Measurements from ENCODE around the gene PTGIS.

PTGIS gene

GRCh38 chr20:49560186-49560585 lies 7.8 kb downstream of the PTGIS start:
- no peak for DNase-seq (ENCODE audit: low read depth in 2 of 2)

DNA sequence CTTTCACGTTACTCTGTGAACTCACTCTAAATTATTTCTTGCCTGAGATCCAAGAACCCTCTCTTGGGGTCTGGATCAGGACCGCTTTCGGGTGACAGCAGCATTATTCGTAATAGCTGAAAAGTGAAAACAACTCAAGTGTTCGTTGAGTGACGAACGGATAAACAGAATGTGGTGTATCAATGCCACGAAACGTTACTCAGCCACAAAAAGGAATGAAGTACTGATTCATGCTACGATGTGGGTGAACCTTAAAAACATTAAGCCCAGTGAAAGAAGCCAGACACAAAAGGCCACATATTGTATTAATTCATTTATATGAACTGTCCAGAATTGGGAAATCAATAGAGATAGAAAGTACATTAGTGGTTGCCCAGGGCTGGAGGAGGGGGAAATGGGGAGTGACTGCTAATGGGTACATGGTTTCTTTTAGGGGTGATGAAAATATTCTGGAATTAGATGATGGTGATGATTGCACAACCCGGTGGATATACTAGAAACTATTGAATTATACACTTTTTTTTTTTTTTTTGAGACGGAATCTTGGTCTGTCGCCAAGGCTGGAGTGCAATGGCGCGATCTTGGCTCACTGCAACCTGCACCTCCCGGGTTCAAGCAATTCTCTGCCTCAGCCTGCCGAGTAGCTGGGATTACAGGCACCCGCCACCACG lies 8.4 kb downstream of the PTGIS start:
- no peak for DNase-seq (ENCODE audit: low read depth in 2 of 2)

- DNase-seq (ENCODE audit: low read depth in 2 of 2) = no peak
These were observed 9.1 kb downstream of the PTGIS start for GRCh38 chr20:49558826-49559225.

- no peak for DNase-seq (ENCODE audit: low read depth in 2 of 2)
These were observed 10.5 kb downstream of the PTGIS start for GRCh38 chr20:49557449-49557848.

- no peak for DNase-seq (ENCODE audit: low read depth in 2 of 2)
These were observed 11.3 kb downstream of the PTGIS start for GRCh38 chr20:49556621-49557020.

- no peak for DNase-seq (ENCODE audit: low read depth in 2 of 2)
These were observed 18.0 kb downstream of the PTGIS start for GRCh38 chr20:49549801-49550551.

DNA sequence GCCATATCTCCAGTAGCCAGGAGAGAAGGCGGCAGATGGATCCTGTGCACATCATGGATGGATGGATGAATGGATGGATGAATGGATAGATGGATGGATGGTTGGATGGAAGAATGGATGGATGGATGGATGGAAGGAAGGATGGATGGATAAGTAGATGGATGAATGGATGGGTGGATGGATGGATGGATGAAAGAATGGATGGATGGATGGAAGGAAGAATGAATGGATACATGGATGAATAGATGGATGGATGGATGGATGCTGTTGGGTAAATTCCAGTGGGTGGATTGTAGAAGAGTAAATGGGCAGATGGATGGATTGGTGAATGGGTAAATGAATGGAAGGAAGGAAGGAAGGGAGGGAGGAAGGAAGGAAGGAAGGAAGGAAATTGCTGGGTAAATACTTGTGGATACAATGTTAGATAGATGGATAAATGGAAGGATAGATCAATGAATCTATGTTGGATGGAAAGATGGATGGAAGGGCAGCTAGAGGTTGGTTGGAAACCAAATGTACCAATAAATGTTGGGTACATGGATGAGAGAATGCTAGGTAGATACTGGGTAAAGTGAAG lies 19.5 kb downstream of the PTGIS start:
- DNase-seq (ENCODE audit: low read depth in 2 of 2) = no peak

DNA sequence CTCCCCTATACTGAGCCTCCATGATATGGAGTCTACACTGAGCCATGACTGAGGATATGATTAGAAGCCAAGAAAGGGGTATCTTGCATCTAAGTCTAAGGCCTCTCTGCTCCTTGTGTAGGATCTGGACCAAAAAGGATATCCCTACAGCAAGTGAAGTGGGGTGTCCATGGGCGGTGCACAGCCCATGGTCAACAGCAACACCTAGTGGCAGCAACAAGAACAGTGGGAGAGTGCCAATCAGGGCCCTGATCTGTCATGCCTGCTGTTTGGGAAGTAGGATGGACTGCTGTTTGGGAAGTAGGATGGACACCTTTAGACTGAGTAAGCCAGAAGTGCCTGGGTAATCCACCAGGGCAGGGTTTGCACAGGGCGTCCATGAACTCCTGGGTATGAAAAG lies 22.4 kb downstream of the PTGIS start:
- no peak for DNase-seq (ENCODE audit: low read depth in 2 of 2)

GRCh38 chr20:49544535-49544934 lies 23.4 kb downstream of the PTGIS start:
- DNase-seq (ENCODE audit: low read depth in 2 of 2) = no peak

DNA sequence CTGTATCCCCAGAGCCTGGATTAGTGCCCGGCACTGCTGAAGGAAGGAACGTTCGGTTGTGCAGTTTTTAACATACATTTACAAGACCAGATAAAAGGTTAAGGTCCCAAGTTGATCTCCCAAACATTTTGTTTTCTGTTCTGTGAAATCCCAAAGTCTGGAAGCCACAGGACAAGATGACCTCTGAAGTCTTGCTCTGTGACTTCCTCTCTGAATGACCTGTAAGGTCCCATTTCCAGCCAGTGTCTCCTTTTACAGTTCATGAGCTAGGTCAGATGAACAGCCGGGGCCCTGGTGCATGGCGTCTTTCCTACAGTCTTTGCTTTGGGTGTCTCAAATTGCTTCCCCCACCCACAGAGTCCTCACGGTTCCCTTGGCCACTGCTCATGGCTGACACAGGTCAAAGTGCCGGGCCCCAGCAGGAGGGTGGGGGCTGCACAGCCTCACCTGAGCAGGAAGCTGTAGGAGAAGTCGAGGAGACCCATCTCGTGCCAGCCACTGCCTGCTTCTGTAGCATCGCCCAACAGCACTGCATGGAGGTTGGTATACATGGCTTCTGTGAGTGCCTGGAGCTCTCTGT lies 24.0 kb downstream of the PTGIS start:
- no peak for DNase-seq (ENCODE audit: low read depth in 2 of 2)

- DNase-seq (ENCODE audit: low read depth in 2 of 2) = no peak
These were observed 24.7 kb downstream of the PTGIS start for GRCh38 chr20:49543071-49543857.

- DNase-seq (ENCODE audit: low read depth in 2 of 2) = no peak
These were observed 25.4 kb downstream of the PTGIS start for GRCh38 chr20:49542514-49542991.

DNA sequence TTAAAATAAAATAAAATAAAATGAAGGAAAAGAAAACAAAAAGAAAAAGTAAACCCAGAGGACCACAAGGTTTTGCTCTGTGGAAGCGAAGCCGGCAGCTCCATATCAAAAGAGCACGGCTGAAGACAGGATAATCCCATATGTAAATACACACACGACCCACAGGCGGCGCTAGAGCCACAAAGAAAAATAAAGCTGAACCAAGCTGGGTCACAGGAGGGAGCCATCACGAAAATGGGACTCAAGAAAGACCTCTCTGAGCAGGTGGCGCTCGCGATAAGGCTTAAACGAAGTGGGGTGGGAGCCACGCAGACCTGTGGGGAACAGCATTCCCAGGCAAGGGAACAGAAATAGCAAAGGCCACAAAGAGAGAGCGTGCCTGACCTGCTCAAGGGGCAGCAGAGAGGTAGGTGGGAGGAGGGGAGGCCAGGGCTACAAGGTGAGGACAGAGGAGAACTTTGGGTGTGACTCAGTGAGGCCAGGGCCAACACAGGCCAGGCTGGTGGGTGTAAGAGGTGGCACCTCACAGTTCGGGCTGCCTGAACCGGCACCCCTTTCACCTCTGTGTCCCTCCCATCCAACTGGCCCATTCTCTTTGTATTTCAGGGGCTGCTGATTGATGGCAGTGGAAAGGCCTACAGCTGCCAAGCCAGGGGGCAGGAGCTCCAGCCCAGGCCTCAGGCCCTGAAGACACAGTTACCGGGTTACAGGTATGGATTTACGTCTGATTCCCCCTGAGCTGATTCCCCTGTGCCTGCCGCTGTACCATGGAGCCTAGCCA lies 26.0 kb downstream of the PTGIS start:
- peak; percentile 39 to 65 for DNase-seq (ENCODE audit: low read depth in 2 of 2)

DNA sequence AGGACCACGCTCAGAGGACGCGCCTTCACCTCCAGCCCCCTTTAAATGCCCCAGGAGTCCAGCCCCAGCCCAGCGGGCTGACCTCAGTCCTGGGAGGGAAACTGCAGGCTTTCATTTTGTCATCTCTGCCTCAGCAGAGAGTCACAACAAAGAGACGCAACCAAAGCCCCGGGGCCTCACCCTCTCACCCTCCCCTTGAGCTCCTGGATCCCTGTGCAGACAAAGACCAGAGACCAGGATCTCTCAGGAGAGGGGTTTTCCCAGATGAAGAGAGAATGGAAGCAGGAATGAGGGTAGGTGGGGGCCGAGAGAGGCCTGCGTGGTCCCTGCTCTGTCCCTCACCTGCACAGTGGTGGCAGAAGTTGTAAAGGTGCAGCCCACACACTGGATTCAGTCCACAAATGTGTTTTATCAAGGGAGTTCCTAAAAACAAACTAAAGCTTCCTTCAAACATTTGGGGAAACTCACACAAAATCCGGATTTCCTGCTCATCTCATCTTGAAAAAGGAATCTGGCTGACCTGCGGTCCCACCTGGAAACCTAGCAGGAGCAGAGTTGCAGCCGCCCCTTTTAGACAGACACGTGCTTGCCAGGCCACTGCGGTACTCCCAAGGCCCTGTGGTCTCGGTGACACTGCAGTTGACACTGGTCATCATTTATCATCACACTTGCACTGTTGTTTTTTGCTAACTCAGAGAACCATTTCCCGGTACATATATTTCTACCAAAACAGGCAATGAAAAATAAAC lies 27.1 kb downstream of the PTGIS start:
- DNase-seq (ENCODE audit: low read depth in 2 of 2) = no peak

GRCh38 chr20:49540232-49540620 lies 27.7 kb downstream of the PTGIS start:
- DNase-seq (ENCODE audit: low read depth in 2 of 2) = no peak

- DNase-seq (ENCODE audit: low read depth in 2 of 2) = no peak
These were observed 28.3 kb downstream of the PTGIS start for GRCh38 chr20:49539481-49540231.

- no peak for DNase-seq (ENCODE audit: low read depth in 2 of 2)
These were observed 29.0 kb downstream of the PTGIS start for GRCh38 chr20:49538950-49539349.

- peak; percentile 42 to 52 for DNase-seq (ENCODE audit: low read depth in 2 of 2)
These were observed 33.7 kb downstream of the PTGIS start for GRCh38 chr20:49534255-49534712.

- DNase-seq (ENCODE audit: low read depth in 2 of 2) = no peak
These were observed 35.5 kb downstream of the PTGIS start for GRCh38 chr20:49532285-49532946.
